Fibroblast of skin of abdomen (primary cell): Measurements from ENCODE around the gene PLCD3.

Experiments
- DNase-seq: peaks from one replicate; pipeline ENCODE4 v3.0.0-alpha.2; 2013

Gene PLCD3

DNA sequence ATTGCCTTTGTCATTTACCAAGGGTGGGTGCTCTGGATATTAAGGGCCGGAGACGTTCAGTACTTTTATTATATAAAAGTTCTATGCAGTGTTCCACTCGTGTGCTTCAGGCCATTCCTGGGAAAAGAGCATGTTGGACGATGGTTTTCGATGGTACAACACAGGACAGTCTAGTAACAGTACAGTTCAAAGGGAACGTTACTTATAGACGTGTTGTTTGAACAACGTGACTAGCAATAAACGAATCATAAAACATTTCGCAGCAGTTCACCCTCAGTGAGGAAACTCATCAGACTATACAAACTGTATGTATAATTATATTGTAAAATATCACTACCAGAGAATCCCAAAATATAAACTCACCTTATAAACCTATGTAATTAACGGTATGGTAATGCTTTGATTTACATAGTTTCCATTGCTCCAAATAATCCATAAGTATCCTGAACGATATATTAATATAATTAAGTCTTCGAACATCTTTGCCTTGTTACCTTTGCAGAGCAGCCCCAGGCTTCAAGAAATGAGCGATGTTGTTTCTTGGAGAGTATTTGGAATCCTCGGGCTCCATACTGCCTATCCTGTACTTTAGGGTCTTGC lies 70.6 kb downstream of the PLCD3 start:
- DNase-seq, result no peak

- peak; percentile 100 for DNase-seq
Measured at GRCh38 chr17:45060797-45061605, 71.3 kb downstream of the PLCD3 start, which contains the start of gene NMT1. Gene NMT1, plus strand, starts transcription at chr17:45061317. Its CDS starts 13 bp downstream, at chr17:45061330.

DNA sequence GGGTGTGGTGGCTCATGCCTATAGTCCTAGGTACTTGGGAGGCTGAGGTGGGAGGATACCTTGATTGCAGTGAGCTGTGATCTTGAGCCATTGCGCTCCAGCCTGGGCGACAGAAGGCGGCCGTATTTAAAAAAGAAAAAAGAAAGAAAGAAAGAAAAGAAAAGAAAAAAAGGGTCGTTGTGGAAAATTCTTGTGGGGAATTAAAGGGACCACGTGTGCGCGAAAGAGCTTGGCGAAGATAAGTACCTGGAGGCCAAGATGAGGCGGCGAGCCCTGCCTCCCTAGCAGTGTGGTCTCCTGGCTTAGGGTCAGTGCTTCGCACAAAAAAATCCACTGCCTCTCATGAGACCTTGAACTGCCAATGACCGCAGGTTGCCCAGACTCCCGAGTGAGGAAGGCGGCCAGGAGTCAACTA lies 71.9 kb downstream of the PLCD3 start:
- DNase-seq, result no peak
